Calu3 (cell line): ENCODE measurements around the gene CEACAM4. TPM values are rescaled to one million over a fixed set of nuclear protein-coding genes. Genes with fewer than 3 reads are reported as not detected.

Experiments used
- BruUV-seq: library from RNA; stranded (reverse); fragments of 400-500 nt; replicated peaks from 2 replicates; lab custom pipeline; 2021; lab: Mats Ljungman, UMichigan
- CTCF ChIA-PET: fragments of 300-600 bp; sonication (Branson Sonifier 250); formaldehyde crosslinking; loops from one replicate; lab custom pipeline; 2022; ENCODE audit warnings: antibody characterized with exemption; lab: Charles Lee
- DNase-seq: peaks from one replicate; pipeline ENCODE4 v3.0.0; 2022
- H3K27ac Mint-ChIP-seq: one replicate; pipeline ENCODE4 v1.8.0; 2022; ENCODE audit warnings: mixed read lengths; ENCODE audit not compliant: unreplicated experiment
- H3K27me3 Mint-ChIP-seq: one replicate; pipeline ENCODE4 v1.8.0; 2022; ENCODE audit warnings: mixed read lengths; ENCODE audit not compliant: unreplicated experiment
- H3K36me3 Mint-ChIP-seq: one replicate; pipeline ENCODE4 v1.8.0; 2022; ENCODE audit warnings: mild to moderate bottlenecking, moderate library complexity, mixed read lengths; ENCODE audit not compliant: insufficient read depth, unreplicated experiment
- H3K4me1 Mint-ChIP-seq: one replicate; pipeline ENCODE4 v1.8.0; 2022; ENCODE audit warnings: mild to moderate bottlenecking, low read depth, mixed read lengths; ENCODE audit not compliant: unreplicated experiment
- H3K4me3 Mint-ChIP-seq: one replicate; pipeline ENCODE4 v1.8.0; 2022; ENCODE audit warnings: mild to moderate bottlenecking, low read depth, moderate library complexity, mixed read lengths; ENCODE audit not compliant: unreplicated experiment
- H3K9me3 Mint-ChIP-seq: one replicate; pipeline ENCODE4 v1.8.0; 2022; ENCODE audit warnings: low read depth, mixed read lengths; ENCODE audit not compliant: unreplicated experiment
- intact Hi-C: fragments of 100-400 bp; cut with micrococcal nuclease; formaldehyde crosslinking; loops from one replicate; pipeline ENCODE4 v1.10.0; 2022; ENCODE audit not compliant: unreplicated experiment
- total RNA-seq: library from RNA; stranded (reverse); gene quantifications from 2 replicates; pipeline ENCODE4 v1.2.3, GENCODE V29; 2022
- TF ChIP-seq, protein P1 (sequence below): fragments of 200-600 bp; IDR thresholded peaks from one replicate; pipeline ENCODE4 v1.8.0; 2022; ENCODE audit warnings: antibody characterized with exemption; ENCODE audit not compliant: unreplicated experiment

Gene CEACAM4
- total RNA-seq, 1 experiment from 2014 or later, result not detected

DNA sequence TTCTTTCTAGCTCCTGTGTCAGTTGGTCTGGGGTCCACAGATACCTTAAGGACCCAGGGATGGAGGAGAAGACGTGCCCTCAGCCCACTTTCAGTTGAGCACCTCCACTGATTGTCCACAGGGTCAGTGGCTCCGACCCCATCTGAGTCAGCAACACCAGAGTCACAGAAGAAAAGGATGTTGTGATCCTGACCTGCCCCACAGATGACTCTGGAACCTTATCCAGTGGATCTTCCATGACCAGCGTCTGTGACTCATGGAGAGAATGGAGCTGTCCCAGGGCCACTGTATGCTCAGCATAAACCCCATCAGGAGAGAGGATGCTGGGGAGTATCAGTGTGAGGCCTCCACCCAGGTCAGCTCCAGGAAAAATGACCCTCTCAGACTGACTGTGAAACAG, 22.0 kb downstream of the CEACAM4 start:
- CTCF ChIA-PET, result no interaction called here
- H3K36me3 Mint-ChIP-seq, result no peaks in the 10 kb centered on the region
- H3K27me3 Mint-ChIP-seq, result peaks cover 100% of the 10 kb centered on the region
- H3K4me1 Mint-ChIP-seq, result peaks cover 4% of the 10 kb centered on the region
- no peak for DNase-seq
- intact Hi-C loops, result no loop called here
- H3K9me3 Mint-ChIP-seq, result no peaks in the 10 kb centered on the region
- no peak overlapping the region for H3K4me3 Mint-ChIP-seq
- TF ChIP-seq, protein P1, sequence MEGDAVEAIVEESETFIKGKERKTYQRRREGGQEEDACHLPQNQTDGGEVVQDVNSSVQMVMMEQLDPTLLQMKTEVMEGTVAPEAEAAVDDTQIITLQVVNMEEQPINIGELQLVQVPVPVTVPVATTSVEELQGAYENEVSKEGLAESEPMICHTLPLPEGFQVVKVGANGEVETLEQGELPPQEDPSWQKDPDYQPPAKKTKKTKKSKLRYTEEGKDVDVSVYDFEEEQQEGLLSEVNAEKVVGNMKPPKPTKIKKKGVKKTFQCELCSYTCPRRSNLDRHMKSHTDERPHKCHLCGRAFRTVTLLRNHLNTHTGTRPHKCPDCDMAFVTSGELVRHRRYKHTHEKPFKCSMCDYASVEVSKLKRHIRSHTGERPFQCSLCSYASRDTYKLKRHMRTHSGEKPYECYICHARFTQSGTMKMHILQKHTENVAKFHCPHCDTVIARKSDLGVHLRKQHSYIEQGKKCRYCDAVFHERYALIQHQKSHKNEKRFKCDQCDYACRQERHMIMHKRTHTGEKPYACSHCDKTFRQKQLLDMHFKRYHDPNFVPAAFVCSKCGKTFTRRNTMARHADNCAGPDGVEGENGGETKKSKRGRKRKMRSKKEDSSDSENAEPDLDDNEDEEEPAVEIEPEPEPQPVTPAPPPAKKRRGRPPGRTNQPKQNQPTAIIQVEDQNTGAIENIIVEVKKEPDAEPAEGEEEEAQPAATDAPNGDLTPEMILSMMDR, result no peak
- H3K27ac Mint-ChIP-seq, result no peak overlapping the region
- BruUV-seq, result no TSS peak

DNA sequence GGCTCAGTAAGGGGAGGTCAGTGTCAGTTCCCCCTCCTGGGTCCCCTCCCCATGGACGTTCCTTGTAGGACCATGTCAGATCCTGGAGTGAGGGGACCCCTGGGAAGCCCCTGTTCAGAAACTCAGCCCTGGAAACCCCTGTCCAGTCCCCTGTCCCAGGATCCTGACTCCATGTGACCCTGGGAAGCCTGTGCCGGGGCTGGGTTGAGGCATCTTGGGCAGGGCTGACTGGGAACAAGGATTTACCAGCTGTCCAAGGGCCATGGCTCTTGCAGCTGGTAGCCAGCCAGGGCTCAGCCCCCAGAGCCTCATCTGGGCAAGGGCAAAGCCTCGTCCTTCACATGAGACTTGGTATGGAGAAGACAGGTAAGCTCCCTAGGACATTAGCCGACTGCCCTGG, 25.1 kb downstream of the CEACAM4 start:
- BruUV-seq, result no TSS peak
- DNase-seq, result no peak
- TF ChIP-seq, protein P1, result no peak
- Mint-ChIP-seq H3K36me3 (no peaks in the 10 kb centered on the region), H3K4me3 (no peak overlapping the region), H3K27me3 (peaks cover 97% of the 10 kb centered on the region), H3K27ac (no peak overlapping the region), H3K4me1 (peaks cover 18% of the 10 kb centered on the region), H3K9me3 (no peaks in the 10 kb centered on the region)
- CTCF ChIA-PET, result interaction anchor here (1.0 to 1.3 kb wide), 2 partner anchors 11 to 20 kb away, joined by 3 read pairs; no protein-coding TSS in a partner anchor
- intact Hi-C loops, result no loop called here

DNA sequence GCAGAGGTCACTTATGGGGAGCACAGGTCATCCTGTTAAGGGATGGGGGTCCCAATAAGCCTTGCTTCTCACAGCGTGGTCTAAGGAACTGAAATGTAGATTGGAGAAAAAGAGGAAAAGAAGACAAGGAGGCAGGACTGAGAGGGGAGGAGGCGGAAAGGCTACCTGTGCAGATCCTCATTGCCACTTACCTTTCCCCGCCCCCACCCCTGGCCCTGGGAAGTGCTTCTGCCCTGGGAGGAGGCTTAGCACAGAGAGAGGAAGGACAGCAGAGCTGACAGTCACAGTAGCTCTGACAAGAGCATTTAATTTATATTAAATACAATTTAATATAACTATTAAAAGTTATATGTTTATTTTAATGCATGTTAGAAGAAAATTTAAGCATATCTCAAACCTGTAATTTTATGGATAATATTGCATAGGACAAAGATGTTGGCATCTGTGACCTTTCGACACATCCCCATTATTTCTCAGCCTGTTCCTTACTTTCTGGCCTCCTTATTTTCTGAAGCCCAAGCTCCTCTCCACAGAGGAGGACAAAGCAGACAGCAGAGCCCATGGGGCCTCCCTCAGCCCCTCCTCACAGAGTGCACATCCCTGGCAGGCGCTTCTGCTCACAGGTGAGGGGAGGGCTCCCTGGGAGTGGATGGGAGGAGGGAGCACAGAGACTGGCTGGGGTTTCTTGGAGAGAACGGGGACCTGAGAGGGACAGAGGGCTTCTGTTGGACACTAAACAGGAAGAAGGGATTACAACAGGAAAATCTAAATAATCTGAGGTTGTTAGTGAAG, 27.5 kb downstream of the CEACAM4 start:
- peaks cover 97% of the 10 kb centered on the region for H3K27me3 Mint-ChIP-seq
- intact Hi-C loops, result loop anchor here (5.0 kb wide), 1 partner anchor 148 kb away; no protein-coding TSS in a partner anchor
- no peak for DNase-seq
- TF ChIP-seq, protein P1, result no peak
- peaks cover 18% of the 10 kb centered on the region for H3K4me1 Mint-ChIP-seq
- H3K4me3 Mint-ChIP-seq, result no peak overlapping the region
- H3K36me3 Mint-ChIP-seq, result no peaks in the 10 kb centered on the region
- no peak overlapping the region for H3K27ac Mint-ChIP-seq
- no TSS peak for BruUV-seq
- no peaks in the 10 kb centered on the region for H3K9me3 Mint-ChIP-seq
- CTCF ChIA-PET, result interaction anchor here (0.8 kb wide), 1 partner anchor 151 kb away, joined by 3 read pairs; no protein-coding TSS in a partner anchor

DNA sequence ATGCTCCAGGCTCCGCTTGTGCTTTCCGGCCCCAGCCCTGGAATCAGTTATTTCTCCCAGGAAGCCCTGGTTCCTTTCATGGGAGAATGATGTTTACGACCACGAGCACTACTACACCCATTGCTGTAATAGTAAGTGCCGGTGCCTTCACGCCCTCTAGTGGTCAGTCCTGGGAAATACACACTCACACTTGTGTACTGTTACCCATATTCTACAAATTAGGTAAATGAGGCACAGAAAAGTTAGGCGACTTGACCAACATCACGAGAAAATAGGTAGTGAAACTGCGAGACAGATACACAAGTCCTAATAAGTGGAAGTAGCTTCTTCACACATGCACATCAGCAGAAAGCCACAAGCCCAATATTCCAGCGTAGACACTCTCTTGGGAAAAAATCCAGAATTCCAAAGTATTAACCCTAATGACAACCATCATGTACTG, 29.3 kb downstream of the CEACAM4 start:
- intact Hi-C loops, result loop anchor here (5.0 kb wide), 1 partner anchor 150 kb away; no protein-coding TSS in a partner anchor
- CTCF ChIA-PET, result interaction anchor here (0.7 to 0.9 kb wide), 2 partner anchors 101 to 158 kb away, joined by 3 to 4 read pairs; partner anchors contain the start of gene DMAC2

More for the DNA sequence above, 29.3 kb downstream of the CEACAM4 start:
- no TSS peak for BruUV-seq
- no peak overlapping the region for H3K27ac Mint-ChIP-seq
- peaks cover 97% of the 10 kb centered on the region for H3K27me3 Mint-ChIP-seq
- peaks cover 18% of the 10 kb centered on the region for H3K4me1 Mint-ChIP-seq
- no peaks in the 10 kb centered on the region for H3K9me3 Mint-ChIP-seq
- H3K4me3 Mint-ChIP-seq, result no peak overlapping the region
- peak; percentile 75 for DNase-seq
- H3K36me3 Mint-ChIP-seq, result no peaks in the 10 kb centered on the region
- TF ChIP-seq, protein P1, result peak; percentile 93
